ENCODE measurements around the gene JAZF1. TPM values are rescaled to one million over a fixed set of nuclear protein-coding genes. Genes with fewer than 3 reads are reported as not detected.

JAZF1 gene
- total and polyA plus RNA-seq, 2 of the 8 experiments (the other 6 are each of a cell fraction or from before 2014, with no cell fraction given), result 2.6 to 21.8 TPM

GRCh38 chr7:28104041-28104541, 76.5 kb downstream of the JAZF1 start:
- POLR2A ChIA-PET (ENCODE audit: partially characterized antibody), result no interaction called here
- H3K4me1 ChIP-seq (replicated peaks in 1 of 4; ENCODE audit: control insufficient read depth in 3 of 4, insufficient read depth in 4 of 4, low read length in 3 of 4), result peaks cover 0 to 9% (median 3%) of the 10 kb centered on the region in 4 experiments; a peak in 3 of 7 replicates
- TF ChIP-seq GTF2F1 (IDR thresholded peaks at IDR 0.05; ENCODE audit: borderline replicate concordance, low read depth, low read length), result no peak
- no peak for TF ChIP-seq USF2 (IDR thresholded peaks at IDR 0.05; ENCODE audit: low read length)
- no peak for TF ChIP-seq ATF3 (IDR thresholded peaks at IDR 0.05; ENCODE audit: insufficient read depth, low read depth, low read length)
- TF ChIP-seq BACH1 (IDR thresholded peaks at IDR 0.05; ENCODE audit: low read length), result no peak
- TF ChIP-seq SUZ12 (IDR thresholded peaks at IDR 0.05; ENCODE audit: low read length), result no peak
- no peak for TF ChIP-seq CTBP2 (IDR thresholded peaks at IDR 0.05; ENCODE audit: borderline replicate concordance, insufficient read depth, insufficient read length, low read length)
- no peak for TF ChIP-seq SIRT6 (IDR thresholded peaks at IDR 0.05; ENCODE audit: low read length)
- H2BK5ac ChIP-seq (ENCODE audit: low read depth, low read length), result no peak overlapping the region
- no peak overlapping the region for H3K18ac ChIP-seq (ENCODE audit: extremely low read depth, low read length)
- no peak overlapping the region for H2AFZ ChIP-seq (ENCODE audit: low read length)
- H3K4me3 ChIP-seq (ENCODE audit: extremely low read depth in 1 of 4, insufficient read depth in 2 of 4, low read depth in 3 of 4, low read length in 4 of 4), result no peak overlapping the region
- no peak overlapping the region for H3K56ac ChIP-seq (replicated peaks; ENCODE audit: insufficient read length, low read depth, low read length)
- no peak overlapping the region for H2BK12ac ChIP-seq (ENCODE audit: low read depth, low read length)
- no peaks in the 10 kb centered on the region for H3K9me3 ChIP-seq (ENCODE audit: insufficient read depth in 2 of 2, low read depth in 1 of 2, low read length in 1 of 2)
- CTCF ChIA-PET (ENCODE audit: partially characterized antibody), result interaction anchor here (2.6 kb wide), 1 partner anchor 10 kb away, joined by 11 read pairs; no protein-coding TSS in a partner anchor
- H2BK120ac ChIP-seq (replicated peaks; ENCODE audit: low read depth, low read length), result no peak overlapping the region
- H2BK20ac ChIP-seq (ENCODE audit: low read length), result no peak overlapping the region
- no peaks in the 10 kb centered on the region for H4K20me1 ChIP-seq (replicated peaks in 1 of 2; ENCODE audit: control insufficient read depth in 1 of 2, insufficient read depth in 2 of 2, low read length in 2 of 2)
- FAIRE-seq, result no peak
- 87% methylated on average over 3 of the region's 3 CpGs; no CpG with 5 or more reads in 1 of the 2 experiments for WGBS, 2 experiments (ENCODE audit: extremely low coverage in 1 of 2, insufficient coverage in 1 of 2, insufficient read length in 1 of 2, insufficient replicate concordance in 2 of 2, low coverage in 1 of 2, low lambda C conversion rate in 2 of 2, missing lambda C conversion rate in 1 of 2)
- DNase-seq (ENCODE audit: low read depth in 1 of 2, low spot score in 2 of 2), result no peak
- no peaks in the 10 kb centered on the region; the same call in 1 of the 2 replicates for H3K23me2 ChIP-seq (ENCODE audit: low read depth, low read length)
- H3K27me3 ChIP-seq (replicated peaks in 1 of 4; ENCODE audit: control insufficient read depth in 3 of 4, extremely low read depth in 1 of 4, insufficient read depth in 3 of 4, low read length in 3 of 4), result no peaks in the 10 kb centered on the region
- H3K9ac ChIP-seq (replicated peaks in 1 of 4; ENCODE audit: extremely low read depth in 1 of 4, low read depth in 3 of 4, low read length in 3 of 4), result no peak overlapping the region
- no peaks in the 10 kb centered on the region for H3K36me3 ChIP-seq (ENCODE audit: control insufficient read depth in 2 of 4, insufficient read depth in 4 of 4, low read length in 3 of 4)
- H3K4me2 ChIP-seq (ENCODE audit: insufficient read depth in 1 of 2, low read depth in 2 of 2, low read length in 2 of 2), result no peak overlapping the region
- no peaks in the 10 kb centered on the region for H3K79me2 ChIP-seq (ENCODE audit: control insufficient read depth in 1 of 2, insufficient read depth in 2 of 2, low read length in 2 of 2)
- H3K79me1 ChIP-seq (ENCODE audit: low read depth, low read length), result no peaks in the 10 kb centered on the region
- no peak overlapping the region for H2BK15ac ChIP-seq (ENCODE audit: low read length)
- no peak overlapping the region for H3K27ac ChIP-seq (ENCODE audit: low read depth, low read length)
- no peak overlapping the region for H3K4ac ChIP-seq (replicated peaks; ENCODE audit: insufficient read length, low read depth, low read length)
- no peak overlapping the region for H4K91ac ChIP-seq (replicated peaks; ENCODE audit: insufficient read length, low read length)
- no peak overlapping the region for H3K14ac ChIP-seq (ENCODE audit: insufficient read length)
- no peak overlapping the region for H2AK5ac ChIP-seq (ENCODE audit: low read depth, low read length)
- no peak overlapping the region for H3K23ac ChIP-seq (ENCODE audit: insufficient read length)
- no peak overlapping the region for H4K8ac ChIP-seq (ENCODE audit: extremely low read depth, insufficient read depth, low read length)
- H4K5ac ChIP-seq (ENCODE audit: insufficient read length, low read depth, low read length), result no peak overlapping the region

All from H1 (cell line).